GM19372 (cell line): ENCODE results near the gene AKT1.

Source experiments
- ATAC-seq: cut with Tn5 transposase; IDR thresholded peaks from one replicate; pipeline ENCODE4 v1.9.1; 2021; ENCODE audit warnings: mild to moderate bottlenecking, low read depth, moderate library complexity; ENCODE audit not compliant: unreplicated experiment

AKT1 gene

DNA sequence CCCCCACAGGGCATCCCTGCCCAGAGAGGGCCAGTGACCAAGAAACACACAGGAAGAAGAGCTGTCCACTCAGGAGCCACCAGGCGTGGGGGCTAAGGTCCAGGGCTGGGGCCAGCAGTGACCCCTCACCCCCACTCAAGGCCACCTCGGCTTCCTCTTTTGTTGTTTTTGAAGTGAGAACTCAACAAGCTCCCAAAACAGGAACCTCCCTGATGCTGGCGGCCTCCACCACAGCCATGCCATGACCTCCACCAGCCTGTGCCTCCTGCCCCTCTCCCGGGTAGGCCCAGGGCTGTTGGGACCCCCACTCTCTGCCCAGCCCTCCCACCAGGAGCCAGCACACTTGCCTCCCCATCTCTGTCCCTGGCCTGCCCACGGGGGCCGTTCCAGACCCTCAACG, 7.8 kb downstream of the AKT1 start:
- no peak for ATAC-seq

DNA sequence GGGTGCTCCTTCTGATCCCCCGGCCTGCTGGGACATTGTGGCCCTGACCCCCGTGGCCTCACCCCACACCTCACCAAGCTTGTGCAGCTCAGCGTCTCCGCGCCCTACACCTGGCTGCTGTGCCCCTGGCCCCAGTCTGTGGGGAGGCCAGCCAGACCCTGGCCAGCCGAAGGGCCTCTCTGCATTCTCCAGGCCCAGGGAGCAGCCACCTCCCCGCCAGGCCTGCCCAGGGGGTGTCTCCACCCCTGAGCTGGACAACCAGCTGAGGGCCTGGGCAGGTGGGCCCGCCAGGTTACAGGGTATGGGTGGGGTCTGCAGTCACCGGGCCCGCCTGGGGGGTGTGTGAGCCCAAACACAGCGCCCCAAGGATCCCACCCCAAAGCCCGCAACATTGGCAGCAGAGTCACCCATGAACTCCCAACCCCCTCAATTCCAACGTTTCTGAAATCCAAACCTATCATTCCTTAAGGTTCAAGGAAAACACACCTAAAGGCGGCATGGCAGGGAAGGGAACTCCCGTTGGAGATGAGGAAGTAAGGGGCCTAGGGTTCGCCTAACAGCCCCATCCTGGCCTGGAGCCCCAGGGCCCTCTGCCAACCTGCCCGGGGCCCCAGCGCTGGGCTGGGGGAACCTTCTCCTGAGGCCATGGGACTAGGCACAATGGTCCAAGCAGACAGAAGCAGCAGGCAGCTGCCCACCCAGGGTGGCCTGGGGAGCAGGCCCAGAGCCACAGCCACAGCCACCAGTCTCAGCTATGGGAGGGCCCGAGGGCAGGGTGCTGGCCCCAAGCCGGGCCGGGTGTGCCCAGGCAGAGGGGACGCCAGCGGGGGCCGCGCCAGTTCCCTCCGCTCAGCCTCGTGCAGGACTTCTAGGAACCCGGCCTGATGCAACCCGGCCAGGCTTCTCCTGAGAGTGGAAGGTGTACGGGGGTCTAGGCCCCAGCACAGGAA, 8.5 kb downstream of the AKT1 start:
- no peak for ATAC-seq

DNA sequence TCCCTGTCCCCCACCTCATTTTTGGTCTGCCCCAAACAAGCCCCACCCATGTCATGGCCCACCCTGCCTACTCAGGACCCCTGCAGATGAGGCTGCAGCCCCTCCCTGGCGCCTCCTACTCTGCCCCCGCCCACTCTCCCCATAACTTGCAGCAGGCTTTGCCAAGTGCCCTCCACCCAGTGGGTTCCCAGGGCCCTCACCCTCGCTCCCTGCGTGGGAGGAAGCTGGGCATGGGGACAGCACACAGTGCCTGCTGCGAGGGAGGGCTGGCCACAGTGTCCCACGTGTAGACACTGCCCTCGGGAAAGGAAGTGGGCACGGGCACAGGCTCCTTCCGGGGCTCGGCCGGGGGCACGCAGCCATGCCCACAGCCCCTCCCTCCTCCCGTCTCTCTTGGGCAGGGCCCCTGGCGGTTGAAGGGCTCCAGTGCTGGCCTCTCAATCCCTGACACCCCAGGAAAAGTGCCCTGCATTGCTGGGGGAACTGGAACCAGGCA, 9.4 kb downstream of the AKT1 start:
- ATAC-seq = no peak

DNA sequence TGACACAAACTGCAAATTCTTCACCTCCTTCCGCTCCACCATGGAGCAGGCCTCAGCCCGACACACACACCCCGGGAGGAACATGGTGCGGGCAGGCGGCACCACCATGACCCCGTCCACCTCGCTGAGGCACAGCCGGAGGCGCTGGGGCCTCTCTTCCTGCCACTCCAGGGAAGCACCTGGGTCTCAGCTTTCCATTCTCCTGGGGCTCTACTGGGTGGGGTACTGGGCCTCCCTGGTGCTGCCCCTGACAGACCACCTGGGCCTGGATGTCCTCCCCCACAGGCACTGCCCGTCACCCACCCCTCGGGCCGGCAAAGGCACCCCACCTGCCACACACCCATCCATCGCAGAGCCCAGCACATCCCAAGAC, 9.9 kb downstream of the AKT1 start:
- no peak for ATAC-seq

DNA sequence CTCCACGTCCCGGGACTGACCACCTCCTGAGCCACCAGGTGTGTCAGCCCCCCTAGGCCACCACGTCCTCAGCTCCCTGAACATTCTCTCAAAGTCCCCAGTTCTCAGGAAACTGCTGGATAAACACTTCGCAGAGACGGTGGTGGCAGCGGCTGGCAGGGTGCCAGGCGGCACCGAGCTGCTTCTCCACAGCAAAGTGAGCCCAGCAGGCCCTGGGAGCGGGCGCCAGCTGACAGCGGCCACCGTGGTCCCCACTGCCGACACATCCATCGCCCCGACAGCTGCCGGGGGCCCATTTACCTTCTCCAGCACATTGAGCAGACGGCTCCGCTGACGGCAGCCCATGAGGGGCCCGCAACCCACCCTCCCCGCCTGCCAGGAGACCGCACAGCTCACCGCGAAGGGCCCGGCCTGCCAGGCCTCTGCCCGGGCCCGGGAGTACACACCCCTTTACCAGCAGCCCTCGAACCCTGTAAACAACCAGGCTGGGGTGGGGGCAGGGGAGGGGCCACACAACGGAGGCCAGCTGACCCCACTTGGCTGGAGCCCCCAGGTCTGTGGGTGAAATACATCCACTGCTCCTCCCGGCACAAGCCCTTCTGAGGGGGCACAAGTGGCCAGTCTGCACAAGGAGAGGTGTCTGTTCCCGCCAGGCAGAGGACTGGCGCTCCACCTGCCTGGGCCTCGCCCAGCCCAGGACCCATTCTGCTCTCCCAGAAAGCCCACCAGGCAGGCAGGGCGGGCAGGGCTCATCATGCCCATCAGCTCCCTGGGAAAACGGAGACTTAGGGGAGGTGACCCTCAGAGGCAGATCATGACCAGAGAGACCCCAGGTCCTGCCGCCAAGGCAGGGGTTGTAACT, 10.5 kb downstream of the AKT1 start:
- ATAC-seq = no peak

DNA sequence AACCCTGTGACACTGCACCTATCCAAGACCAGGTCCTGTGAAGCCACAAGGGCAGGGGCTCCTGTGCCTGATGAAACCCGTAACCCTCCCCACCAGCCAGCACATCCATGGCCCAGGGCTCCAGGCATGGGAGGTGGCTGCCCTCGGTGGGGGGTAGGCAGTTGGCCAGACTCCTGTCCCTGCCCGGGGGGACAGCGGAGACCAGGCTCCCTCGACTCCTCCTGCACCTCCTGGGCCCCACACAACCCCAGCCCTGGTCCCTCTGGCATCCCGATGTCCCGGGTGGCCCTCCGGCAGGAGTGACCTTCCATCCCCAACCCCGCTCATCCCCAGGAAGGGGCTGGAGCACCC, 11.4 kb downstream of the AKT1 start:
- ATAC-seq = no peak

DNA sequence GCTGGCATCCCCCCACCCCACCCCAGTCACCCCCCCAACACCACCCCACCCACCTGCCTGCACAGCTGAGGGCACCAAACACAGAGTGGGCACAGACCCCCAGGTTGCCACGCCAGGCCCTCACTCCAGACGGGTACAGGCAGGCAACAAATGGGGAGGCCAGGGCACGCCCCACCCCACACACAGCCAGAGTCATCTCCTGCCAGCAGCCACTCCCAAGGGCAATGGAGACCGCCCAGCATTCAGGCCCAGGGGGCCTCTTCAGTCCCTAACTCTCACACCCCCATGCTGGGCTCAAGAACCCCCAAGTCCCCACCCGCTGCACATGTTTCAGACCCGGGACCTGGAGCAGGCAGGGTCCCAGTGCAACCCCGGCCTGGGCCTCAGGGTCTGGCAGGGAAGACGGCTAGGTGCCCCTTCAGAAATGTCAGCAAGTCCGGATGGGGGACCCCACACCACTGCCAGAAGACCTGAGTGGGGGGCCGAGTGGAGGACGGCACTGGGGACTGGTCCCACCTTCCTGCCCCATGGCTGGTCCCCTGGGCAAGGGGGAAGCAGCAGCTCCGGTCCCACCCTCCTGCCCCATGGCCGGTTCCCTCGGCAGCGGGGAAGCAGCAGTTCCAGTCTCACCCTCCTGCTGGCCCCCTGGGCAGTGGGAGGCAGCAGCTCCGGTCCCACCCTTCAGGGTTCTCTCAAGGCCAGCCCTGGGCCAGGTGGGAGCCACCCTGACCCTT, 11.9 kb downstream of the AKT1 start:
- ATAC-seq = no peak

DNA sequence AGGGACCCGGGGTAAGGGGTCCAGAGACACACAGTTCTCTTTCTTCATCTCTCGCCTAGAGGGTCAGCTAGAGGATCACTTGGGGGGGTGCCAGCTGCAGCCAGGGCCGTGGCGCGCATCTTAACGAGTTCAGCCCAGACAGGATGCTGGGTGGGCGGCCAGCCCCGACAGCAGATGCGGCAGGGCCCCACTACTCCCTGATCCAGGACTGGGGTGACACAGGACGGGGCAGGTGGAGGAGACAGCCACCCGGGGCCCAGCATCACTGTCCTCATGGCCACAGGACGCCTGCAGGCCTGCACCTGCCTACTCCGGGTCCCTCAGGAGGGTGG, 12.8 kb downstream of the AKT1 start:
- no peak for ATAC-seq

DNA sequence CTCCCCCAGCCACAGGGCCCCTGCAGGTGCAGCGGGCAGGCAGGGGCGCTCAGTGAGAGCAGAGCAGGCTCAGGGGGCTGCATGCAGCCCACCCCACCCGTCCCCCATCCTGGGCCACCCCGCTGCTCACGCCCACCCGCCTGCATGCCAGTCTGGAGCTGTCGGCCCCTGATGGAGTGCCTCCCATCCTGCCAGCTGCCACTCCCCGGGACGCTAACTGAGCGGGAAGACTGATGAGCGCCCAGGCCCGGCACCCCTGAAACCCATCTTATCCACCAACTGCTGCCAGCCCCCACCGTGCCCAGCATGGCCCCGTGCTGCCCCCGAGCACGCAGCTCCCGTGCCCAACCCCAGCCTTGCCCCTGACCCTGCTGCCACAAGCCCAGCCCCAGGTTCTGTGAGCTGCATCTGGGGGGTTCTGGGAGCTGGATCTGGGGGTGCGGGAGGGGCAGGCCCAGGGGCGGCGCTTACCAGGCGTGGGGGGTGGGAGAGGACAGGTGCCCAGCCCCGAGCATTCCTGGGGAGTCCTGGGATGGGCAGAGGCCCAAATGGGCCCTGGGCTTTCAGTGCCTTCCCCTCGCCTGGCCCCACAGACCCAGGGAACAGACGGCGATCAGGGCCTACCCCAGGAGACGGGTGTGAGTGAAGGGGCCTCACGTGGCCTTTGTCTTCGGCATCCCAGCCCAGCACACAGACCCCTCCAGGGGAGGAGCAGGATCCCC, 13.3 kb downstream of the AKT1 start:
- ATAC-seq = no peak

DNA sequence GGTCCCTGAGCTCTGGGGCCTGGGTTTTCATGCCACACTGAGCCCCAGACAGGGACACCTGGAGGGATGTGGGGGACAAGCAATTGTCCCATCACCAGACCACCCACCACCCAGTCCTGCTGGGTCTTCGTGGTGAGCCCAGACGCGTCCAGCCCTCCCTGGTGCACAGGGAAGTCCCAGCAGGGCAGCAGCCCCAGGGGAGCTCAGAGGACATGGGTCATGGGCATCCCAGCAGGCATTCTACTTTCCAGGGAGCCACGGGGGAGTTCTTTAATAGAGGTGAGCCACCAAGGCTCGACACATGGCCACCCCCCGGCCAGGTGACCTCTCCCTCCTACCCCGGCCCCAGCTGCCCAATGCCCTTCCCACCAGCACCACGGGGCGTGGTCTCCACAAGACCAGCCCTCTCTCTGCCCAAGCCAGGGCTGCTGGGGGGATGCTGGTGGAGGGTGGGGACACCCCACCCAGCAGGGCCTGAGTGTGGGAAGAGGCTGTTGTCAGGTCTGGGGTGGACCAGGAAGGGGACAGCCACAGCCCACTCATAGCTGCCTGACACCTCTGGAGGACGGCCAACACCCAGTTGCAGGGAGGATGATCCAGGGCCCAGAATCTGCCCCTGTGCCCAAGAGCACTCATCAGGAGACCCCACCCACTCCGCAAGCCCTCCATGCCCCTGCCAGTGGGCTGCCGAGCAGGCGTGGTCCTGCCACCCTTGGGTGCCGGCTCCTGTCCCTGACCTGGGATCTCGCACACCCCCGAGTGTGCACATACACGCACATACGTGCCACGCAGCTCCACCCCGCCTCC, 14.1 kb downstream of the AKT1 start:
- ATAC-seq = no peak

DNA sequence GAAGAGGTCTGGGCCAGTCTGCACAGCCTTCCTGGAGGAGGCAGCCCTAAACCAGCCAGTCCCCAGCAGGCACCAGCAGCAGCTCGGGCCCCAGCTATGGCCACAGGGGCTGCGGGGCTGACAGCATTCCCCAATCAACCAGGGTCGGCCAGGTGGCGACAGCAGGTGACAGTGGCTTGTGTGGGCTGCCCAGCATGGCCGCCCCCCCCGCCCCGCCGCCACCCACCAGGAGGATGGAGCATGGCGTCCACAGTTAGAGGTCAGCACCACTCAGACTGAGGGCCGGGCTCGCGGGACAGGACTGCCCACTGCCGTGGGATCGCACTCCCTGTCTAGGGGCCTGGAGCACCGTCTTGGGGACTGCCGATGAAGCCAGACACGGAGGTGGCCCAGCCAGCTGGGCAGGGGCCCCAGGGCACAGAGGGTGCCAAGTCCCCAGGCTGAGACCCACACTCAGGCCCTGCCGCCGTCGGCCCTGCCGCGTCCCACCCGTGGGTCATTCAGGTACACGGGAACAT, 15.0 kb downstream of the AKT1 start:
- no peak for ATAC-seq

DNA sequence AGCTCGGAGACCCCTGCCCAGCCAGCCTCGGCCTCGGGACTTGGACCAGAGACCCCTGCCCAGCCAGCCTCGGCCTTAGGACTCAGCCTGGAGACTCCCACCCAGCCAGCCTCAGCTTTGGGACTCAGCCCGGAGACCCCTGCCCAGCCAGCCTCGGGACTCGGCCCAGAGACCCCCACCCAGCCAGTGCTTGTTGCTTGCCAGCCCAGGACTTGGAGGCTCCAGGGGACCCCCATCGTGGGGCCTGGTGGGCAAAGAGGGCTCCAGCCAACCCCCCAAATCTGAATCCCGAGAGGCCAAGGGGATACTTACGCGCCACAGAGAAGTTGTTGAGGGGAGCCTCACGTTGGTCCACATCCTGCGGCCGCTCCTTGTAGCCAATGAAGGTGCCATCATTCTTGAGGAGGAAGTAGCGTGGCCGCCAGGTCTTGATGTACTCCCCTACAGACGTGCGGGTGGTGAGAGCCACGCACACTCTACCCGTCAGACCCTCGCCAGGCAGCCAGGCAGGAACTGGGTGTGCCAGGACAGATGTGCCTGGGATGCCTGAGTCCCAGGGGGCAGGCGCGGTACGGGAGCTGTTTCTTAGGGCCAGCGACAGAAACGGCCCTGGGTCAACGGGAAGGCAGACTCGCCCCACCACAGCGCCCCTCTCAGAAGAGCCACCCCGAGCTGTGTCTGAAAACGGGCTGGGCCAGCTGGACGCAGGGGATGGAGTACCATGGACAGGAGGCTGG, 15.6 kb downstream of the AKT1 start:
- ATAC-seq = no peak

DNA sequence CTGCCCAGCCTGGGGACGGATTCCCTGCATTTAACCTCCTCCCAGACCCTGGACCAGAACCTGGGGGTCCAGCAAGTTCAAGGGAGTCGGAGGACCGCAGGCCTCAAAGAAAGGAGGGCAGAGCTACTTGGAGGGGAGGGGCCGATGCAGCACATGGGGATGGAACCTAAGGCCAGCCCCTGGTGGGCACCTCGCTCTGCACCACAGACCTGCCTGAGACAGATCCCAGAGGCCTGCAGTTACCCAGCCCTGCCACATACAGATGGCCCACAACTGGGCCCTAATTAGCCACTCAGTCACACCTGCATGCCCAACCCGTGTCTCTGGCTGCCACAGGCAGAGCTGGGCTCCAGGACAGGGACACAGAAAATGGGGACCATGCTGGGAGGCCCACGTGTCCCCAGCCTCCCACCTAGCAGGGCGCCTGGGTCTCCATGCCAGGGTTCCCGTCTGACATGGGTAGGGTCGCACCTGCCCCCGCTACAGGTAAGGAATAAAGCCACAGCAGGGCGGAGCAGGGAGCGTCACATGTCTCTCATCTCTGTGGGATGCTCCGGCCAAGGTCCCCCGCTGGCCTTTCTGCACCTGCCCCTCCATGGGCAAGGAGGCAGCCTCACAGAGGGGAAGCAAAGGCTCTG, 16.7 kb downstream of the AKT1 start:
- no peak for ATAC-seq

DNA sequence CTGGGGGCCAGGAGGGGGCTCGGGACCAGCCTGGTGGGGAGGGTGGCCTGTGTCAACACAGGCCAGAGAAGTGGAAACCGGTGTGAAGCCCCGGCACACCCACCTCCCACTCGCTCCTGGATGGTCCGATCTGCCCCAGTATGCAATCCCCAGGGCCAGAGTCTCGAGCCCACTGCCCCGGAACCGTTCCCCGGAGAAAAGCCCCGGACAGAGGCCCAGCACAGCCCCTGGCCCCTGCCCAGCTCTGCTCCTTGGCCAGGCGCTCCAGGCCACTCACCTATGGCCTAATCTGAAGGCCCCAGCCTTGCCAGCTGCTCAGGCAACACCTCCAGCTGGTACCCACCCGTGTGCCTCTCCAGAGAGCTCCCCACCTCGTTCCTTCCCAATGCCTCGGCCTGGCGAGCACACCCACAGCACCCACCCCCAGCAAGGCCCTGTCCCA, 17.7 kb downstream of the AKT1 start:
- ATAC-seq = no peak

DNA sequence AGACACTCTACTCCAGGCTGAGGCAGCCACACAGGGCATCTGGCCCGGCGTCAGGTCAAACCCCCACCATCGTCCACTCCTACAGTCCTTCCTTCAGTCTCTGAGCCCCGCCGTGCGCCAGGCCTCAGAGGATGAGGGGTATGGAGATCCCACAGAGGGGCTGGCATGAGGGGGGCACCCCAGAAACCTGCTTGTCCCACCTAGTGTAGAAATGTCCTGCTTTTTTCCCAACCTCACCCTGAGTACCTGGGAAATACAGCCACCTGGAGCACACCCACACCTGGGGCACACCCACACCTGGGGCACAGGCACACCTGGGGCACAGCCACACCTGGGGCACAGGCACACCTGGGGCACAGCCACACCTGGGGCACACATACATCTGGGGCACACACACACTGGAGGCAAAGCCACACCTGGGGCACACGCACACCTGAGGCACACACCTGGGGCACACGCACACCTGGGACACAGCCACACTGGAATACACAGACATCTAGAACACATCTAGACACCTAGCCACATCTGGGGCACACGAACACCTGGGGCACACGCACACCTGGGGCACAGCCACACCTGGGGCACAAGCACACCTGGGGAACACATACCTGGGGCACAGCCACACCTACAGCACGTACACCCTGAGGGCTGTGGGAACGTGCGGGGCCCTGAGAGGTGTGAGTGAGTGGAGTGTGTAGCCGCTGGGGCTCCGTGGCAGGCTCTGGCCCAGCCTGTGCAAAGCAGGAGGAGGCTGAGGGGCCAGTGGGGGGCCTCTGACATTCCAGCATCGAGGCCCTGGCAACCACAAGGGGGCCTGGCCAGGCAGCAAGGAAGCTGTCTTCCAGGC, 18.4 kb downstream of the AKT1 start:
- no peak for ATAC-seq

DNA sequence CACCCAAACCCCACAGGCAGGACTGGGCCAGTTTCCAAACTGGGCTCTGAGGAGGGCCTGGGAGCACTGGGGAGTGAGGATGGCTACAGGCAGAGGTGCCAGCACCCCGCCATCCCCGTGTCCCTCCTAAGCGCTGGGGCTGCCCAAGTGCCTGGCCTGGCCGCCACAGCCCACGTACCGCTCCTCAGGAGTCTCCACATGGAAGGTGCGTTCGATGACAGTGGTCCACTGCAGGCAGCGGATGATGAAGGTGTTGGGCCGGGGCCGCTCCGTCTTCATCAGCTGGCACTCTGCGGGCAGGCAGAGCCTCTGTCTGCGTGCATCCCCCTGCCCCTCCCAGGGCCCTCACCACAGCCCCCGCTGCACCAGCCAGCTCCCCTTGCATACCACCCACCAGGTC, 19.1 kb downstream of the AKT1 start:
- no peak for ATAC-seq

DNA sequence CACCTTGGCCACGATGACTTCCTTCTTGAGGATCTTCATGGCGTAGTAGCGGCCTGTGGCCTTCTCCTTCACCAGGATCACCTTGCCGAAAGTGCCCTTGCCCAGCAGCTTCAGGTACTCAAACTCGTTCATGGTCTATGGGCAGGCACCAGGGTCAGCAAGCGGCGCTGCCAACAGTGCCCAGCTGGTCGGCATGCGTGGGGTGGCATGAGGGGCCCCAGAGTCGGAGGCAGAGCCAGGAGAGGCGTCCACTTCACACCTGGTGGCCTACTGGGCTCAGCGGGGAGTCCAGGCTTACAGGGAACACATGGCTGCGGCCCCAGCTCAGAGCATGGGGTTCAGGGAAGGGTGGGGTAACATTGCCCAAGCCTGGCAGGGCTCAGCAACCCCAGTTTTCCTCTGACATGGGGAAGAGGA, 20.5 kb downstream of the AKT1 start:
- ATAC-seq = no peak
